Colonic mucosa (tissue), 4 donors: Measurements from ENCODE around the gene ATP6V1G2. TPM values are rescaled to one million over a fixed set of nuclear protein-coding genes. Genes with fewer than 3 reads are reported as not detected.

Experiments
- DNase-seq: peaks from one replicate; pipeline ENCODE4 v3.0.0-alpha.2; 2020
- H3K27ac ChIP-seq: fragments of 200-600 bp; one replicate; pipeline ENCODE4 v1.8.0; 2021
- H3K27me3 ChIP-seq: fragments of 200-600 bp; one replicate; pipeline ENCODE4 v1.8.0; 2021
- H3K36me3 ChIP-seq: fragments of 200-600 bp; one replicate; pipeline ENCODE4 v1.8.0; 2021
- H3K4me1 ChIP-seq: fragments of 200-600 bp; one replicate; pipeline ENCODE4 v1.8.0; 2021; ENCODE audit warnings: mild to moderate bottlenecking
- H3K4me3 ChIP-seq: fragments of 200-600 bp; one replicate; pipeline ENCODE4 v1.8.0; 2021
- H3K9ac ChIP-seq, 2 donors: one replicate each; pipeline ENCODE4 v1.7.0; 2013; ENCODE audit warnings: control low read depth in 2 of 2, low read depth in 2 of 2, low read length in 2 of 2
- H3K9me3 ChIP-seq: fragments of 200-600 bp; one replicate; pipeline ENCODE4 v1.8.0; 2021
- intact Hi-C: fragments of 100-400 bp; cut with DNase I; formaldehyde crosslinking; loops from one replicate; pipeline ENCODE4 v1.14.1; 2022
- total RNA-seq, 2 donors: library from RNA; stranded (reverse); fragmentation: NEBNext Ultra II Directional in 1 of 2; extraction: Animal tissue kit (Norgen Biotek cat#: 25700) in 1 of 2; gene quantifications; one replicate each; pipeline ENCODE4 v1.2.1, GENCODE V29; 2021
- TF ChIP-seq, protein P1 (sequence below): fragments of 200-600 bp; IDR thresholded peaks from one replicate; pipeline ENCODE4 v1.8.0; 2022; ENCODE audit warnings: antibody characterized with exemption, mild to moderate bottlenecking
- donor health status: healthy.
- donor health status: DM: no; HTN: no; CAD: no.
- donor health status: DM: no; HTN: no; CAD: no.

Gene ATP6V1G2
- total RNA-seq, 2 donors from 2014 or later: 0.57 to 0.85 TPM

DNA sequence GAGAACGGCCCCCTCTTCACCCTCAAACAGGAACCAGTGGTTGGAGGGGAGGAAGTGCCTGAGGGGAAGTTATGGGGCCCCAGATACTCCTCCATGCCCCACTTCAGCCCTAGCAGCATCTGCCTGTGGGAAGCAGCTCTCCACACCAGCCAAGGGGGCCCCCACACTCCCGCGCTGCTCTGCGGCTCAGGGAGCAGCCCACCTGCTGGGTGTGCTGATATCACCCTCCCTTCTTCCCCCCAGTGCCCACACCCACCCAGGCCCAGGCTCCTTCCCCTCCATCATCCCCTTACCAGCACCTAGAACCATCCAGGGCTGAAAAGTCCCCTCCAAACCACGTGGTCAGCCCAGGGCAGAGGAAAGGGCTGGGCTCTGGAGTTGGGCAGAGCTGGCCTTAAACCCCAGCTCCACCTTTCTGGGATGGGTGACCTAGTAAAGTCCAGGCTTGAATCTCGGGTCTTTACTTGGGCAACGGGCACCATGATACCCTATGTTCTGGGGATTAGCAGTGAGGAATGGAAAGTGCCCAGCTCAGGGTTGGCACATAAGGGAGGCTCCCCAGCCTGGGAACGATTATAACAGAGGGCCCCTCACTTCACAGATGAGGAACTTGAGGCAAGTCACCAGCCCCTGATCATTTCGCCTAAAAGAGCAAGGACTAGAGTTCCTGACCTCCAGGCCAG lies 40.3 kb upstream of the ATP6V1G2 start:
- Histone ChIP-seq H3K27ac (peak overlapping the region; percentile 47), H3K4me1 (no peaks in the 10 kb centered on the region), H3K27me3 (no peaks in the 10 kb centered on the region), H3K4me3 (peak overlapping the region; percentile 7), H3K9me3 (no peaks in the 10 kb centered on the region), H3K36me3 (no peaks in the 10 kb centered on the region), H3K9ac (no peak overlapping the region)
- TF ChIP-seq, protein P1, sequence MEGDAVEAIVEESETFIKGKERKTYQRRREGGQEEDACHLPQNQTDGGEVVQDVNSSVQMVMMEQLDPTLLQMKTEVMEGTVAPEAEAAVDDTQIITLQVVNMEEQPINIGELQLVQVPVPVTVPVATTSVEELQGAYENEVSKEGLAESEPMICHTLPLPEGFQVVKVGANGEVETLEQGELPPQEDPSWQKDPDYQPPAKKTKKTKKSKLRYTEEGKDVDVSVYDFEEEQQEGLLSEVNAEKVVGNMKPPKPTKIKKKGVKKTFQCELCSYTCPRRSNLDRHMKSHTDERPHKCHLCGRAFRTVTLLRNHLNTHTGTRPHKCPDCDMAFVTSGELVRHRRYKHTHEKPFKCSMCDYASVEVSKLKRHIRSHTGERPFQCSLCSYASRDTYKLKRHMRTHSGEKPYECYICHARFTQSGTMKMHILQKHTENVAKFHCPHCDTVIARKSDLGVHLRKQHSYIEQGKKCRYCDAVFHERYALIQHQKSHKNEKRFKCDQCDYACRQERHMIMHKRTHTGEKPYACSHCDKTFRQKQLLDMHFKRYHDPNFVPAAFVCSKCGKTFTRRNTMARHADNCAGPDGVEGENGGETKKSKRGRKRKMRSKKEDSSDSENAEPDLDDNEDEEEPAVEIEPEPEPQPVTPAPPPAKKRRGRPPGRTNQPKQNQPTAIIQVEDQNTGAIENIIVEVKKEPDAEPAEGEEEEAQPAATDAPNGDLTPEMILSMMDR: no peak
- no peak for DNase-seq
- intact Hi-C loops: no loop called here

DNA sequence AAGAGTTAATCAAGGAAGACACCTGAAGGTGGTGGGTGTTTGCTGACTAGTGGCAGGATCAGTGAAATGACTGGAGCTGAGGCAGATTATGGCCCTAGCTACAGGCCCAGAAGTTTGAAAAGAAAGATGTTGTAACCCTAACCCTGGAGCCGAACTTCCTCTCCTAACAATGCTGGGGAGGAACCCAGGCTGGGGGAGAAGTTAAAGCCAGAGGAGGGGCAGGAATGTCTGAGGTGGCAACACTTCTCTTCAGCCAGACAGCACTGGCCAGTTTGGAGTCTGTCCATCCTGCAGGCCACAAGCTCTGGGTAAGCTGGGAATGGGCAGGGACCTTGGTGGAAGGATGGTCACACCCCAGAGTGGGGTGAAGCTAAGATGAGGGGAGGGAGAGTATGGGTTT lies 39.6 kb upstream of the ATP6V1G2 start, which contains the start of gene LST1:
TSS of gene LST1 (plus strand) at position 270 of the 400 bp plus-strand sequence. CDS start 1,023 bp downstream, outside the sequence.
- Histone ChIP-seq H3K9me3 (no peaks in the 10 kb centered on the region), H3K36me3 (no peaks in the 10 kb centered on the region), H3K4me3 (peak within 1 kb of the TSS; percentile 7), H3K4me1 (no peaks in the 10 kb centered on the region), H3K27ac (peak within 1 kb of the TSS; percentile 47), H3K27me3 (no peaks in the 10 kb centered on the region), H3K9ac (peak within 1 kb of the TSS; percentile 4 to 7)
- DNase-seq: no peak
- intact Hi-C loops: no loop called here
- TF ChIP-seq, protein P1: no peak

DNA sequence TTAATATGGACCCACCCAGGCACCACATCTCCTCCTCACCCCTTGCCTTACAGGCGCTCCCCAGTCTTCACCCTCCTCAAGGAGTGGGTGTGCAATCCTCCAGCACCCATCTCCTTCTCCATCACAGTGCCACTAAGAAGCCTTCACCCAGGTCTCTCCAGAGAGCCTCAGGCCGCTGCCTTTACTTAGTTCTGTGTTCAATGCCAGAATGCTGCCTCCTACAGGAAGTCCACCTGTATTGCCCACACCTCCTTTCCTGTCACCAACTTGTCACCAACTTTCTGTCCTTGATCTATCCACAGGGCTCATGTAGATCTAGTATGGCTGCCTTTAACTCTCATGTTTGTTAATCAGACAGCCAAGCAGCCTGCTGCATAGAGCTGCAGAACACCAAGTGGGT lies 39.1 kb upstream of the ATP6V1G2 start:
- Histone ChIP-seq H3K27ac (peak overlapping the region; percentile 47), H3K9ac (peak overlapping the region in 1 of 2 donors; percentile 7), H3K4me1 (peaks cover 3% of the 10 kb centered on the region), H3K27me3 (no peaks in the 10 kb centered on the region), H3K4me3 (no peak overlapping the region), H3K36me3 (no peaks in the 10 kb centered on the region), H3K9me3 (no peaks in the 10 kb centered on the region)
- TF ChIP-seq, protein P1: no peak
- DNase-seq: no peak
- intact Hi-C loops: no loop called here

DNA sequence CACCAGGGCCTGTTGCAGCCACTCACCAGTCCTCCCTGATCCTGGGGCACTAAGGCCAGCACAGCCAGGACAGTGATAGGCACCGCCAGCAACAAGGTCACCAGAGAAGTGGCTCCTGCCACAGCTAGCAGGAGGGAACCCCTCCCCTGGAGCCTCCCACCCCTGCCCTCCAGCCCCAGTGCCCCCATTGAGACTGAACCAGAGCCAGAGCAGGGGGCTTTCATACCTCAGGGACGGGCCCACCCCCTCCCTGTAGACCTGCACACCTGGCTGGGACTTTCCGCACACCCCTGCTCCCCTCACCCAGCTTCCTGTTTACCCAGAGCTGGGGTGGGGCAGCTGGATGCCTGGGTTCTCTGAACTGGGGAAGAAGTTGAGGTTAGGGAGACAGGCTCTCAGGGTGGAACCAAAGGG lies 35.8 kb upstream of the ATP6V1G2 start, which contains the start of gene LTB:
TSS of gene LTB (minus strand) at position 195 of the 414 bp plus-strand sequence. CDS start at position 188, 7 bp downstream.
- no peak for DNase-seq
- H3K4me1 ChIP-seq: peaks cover 4% of the 10 kb centered on the region
- H3K36me3 ChIP-seq: no peaks in the 10 kb centered on the region
- no peaks in the 10 kb centered on the region for H3K27me3 ChIP-seq
- peak within 1 kb of the TSS; percentile 78 for H3K27ac ChIP-seq
- H3K9me3 ChIP-seq: no peaks in the 10 kb centered on the region
- TF ChIP-seq, protein P1: no peak
- intact Hi-C loops: no loop called here
- H3K9ac ChIP-seq: peak within 1 kb of the TSS; percentile 82 to 87
- H3K4me3 ChIP-seq: peak within 1 kb of the TSS; percentile 83

DNA sequence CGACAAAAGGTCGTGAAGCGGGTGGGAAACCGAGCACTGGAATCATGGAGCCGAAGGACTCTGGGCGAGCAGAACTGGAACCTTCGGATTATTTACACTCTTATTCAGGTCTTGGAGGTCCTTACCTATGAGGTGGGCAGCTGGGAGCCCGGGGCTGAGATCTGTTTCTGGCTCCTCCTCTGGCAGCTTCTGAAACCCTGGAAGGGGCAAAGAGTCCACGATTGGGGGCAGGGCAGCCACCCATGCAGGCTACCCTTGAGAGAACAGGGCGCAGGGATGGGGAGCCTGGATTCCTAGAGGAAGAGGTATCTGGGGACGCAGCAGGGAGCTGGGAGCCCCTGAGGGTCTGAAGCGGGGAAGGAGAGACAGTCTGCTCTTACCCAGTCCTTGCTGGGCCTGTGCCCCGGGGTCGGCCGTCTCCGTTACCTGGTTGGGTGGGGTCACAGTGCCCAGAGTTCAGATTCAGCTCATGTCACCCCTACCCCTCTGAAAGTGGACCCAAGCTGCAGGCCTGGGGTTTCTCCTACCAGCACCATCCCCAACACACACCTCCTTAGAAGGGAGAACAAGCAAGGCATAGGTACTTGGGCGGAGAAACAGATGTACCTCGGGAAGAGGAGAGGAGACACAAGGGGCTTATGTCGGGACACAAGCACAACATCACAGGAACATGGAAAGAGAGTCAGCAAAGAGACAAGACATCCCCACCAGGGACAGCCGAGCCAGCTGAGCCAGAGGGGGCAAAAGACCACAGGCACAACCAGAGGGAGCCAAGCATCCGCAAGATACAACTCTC lies 35.2 kb upstream of the ATP6V1G2 start:
- no peaks in the 10 kb centered on the region for H3K36me3 ChIP-seq
- no peak for DNase-seq
- TF ChIP-seq, protein P1: no peak
- H3K4me1 ChIP-seq: peaks cover 4% of the 10 kb centered on the region
- no peaks in the 10 kb centered on the region for H3K9me3 ChIP-seq
- no peaks in the 10 kb centered on the region for H3K27me3 ChIP-seq
- H3K27ac ChIP-seq: peak overlapping the region; percentile 78
- peak overlapping the region; percentile 83 for H3K4me3 ChIP-seq
- intact Hi-C loops: no loop called here
- H3K9ac ChIP-seq: peak overlapping the region; percentile 82 to 87
